ENCODE measurements around the gene TBC1D22A.

TBC1D22A gene

GRCh38 chr22:47029244-47030074 lies 267.0 kb downstream of the TBC1D22A start:
- DNase-seq (ENCODE audit: low read depth in 1 of 2, low spot score in 1 of 2), result no peak

GRCh38 chr22:47030143-47030661 lies 267.8 kb downstream of the TBC1D22A start:
- DNase-seq (ENCODE audit: low read depth in 1 of 2, low spot score in 1 of 2), result no peak

GRCh38 chr22:47030881-47031627 lies 268.6 kb downstream of the TBC1D22A start:
- no peak for DNase-seq (ENCODE audit: low read depth in 1 of 2, low spot score in 1 of 2)

DNA sequence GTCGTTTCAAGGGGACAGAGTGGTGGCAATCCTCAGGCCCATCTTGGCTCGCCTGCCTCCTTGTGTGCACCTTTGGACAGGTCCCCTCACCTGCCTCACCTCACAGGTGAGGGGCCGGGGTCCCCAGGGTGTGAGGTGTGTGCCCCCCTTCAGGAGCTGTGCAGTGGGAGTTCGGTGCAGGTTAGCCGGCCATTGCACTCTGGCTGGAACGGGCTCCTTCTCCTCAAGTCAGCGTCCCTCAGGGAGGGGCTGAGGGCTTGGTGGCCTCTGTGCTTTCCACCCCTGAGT lies 269.1 kb downstream of the TBC1D22A start:
- DNase-seq (ENCODE audit: low read depth in 1 of 2, low spot score in 1 of 2), result no peak

DNA sequence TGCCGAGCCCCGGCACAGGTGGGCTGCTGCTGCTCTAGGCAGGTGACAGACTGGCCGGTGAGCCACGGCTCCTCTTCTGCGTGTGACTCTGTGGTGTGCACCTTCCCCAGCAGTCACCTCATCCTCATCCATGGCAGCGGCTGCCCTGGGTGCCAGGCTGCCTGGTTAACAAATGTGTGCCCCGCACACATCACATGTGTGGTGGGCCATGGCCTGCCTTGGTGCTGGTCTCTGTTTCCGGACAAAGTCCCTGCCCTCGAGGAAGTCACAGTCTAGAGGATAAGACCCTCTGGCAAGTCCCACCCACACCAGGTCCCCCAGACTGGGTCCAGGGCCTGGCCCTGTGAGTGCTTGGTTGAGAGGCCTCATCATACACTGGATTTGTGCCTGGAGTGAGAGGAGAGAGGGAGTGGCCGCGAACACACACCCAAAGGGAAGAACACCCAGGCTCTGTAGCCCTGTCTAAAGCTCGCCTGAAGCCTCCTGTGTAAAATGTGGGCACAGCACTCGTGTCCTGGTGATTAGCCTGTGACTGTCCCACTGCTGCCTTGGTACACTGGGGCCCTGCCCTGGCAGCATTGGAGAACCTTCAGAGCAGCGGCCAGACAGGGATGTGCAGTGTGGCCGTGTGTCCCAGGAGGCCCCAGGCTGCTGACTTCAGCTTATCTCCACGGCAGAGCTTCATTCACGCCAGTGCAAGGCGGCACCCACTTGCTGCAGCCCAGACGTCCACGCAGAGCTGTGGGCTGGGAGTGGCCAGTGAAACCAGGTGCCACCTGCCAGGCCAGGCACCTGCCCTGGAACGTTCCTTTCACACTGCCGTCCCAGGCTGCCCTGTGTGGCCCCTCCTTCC lies 269.9 kb downstream of the TBC1D22A start:
- DNase-seq (ENCODE audit: low read depth in 1 of 2, low spot score in 1 of 2), result no peak

GRCh38 chr22:47032956-47033647 lies 270.7 kb downstream of the TBC1D22A start:
- no peak for DNase-seq (ENCODE audit: low read depth in 1 of 2, low spot score in 1 of 2)

- no peak for DNase-seq (ENCODE audit: low read depth in 1 of 2, low spot score in 1 of 2)
Measured at GRCh38 chr22:47033648-47034000, 271.2 kb downstream of the TBC1D22A start.

GRCh38 chr22:47034076-47034808 lies 271.8 kb downstream of the TBC1D22A start:
- DNase-seq (ENCODE audit: low read depth in 1 of 2, low spot score in 1 of 2), result no peak

DNA sequence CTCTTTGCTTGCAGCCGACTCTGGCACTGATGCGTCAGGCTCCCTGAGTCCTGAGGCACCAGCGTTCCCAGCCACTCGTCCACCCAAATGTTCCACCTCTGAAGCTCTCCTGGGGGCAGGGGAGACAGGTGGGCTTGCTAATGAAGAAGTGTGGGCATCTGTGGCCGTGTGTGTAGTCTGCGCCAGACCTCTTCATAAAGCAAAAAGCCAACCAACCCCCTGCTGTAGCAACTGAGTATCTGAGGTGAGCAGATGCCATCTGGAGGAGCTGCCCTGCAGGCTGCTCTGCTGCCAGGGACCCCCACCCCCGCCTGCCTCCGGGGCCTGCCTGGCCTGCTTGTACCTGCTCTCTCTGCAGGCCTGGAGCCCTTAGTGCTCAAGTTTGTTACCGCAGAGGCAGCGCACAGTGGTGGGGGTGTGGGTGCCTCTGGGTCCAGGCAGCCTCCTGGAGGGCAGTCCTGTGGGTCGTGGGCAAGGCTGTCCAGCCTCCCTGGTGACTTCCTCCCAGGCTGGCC lies 272.5 kb downstream of the TBC1D22A start:
- DNase-seq (ENCODE audit: low read depth in 1 of 2, low spot score in 1 of 2), result no peak

DNA sequence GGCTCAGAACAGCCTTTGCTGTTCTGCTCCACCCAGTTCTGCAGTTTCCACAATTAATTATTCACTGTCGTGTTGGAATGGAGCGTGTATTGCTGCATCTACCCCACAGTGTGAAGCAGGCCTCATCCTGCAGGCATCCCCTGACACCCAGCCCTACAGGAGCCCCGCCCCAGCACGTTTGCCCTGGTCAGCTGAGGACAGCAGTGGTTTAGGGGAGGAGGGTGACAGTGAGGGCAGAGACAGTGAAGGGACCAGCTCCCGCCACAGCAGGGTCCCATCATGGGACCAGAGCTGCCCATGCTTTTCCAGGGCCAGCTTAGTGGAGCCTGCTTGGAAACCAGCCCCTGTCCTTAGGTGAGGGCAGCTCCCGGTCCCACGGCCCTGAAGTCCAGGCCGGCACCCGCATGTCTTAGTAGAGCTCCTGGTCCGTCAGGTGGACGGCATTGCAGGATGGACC lies 273.0 kb downstream of the TBC1D22A start:
- no peak for DNase-seq (ENCODE audit: low read depth in 1 of 2, low spot score in 1 of 2)

GRCh38 chr22:47036352-47036751 lies 273.9 kb downstream of the TBC1D22A start:
- no peak for DNase-seq (ENCODE audit: low read depth in 1 of 2, low spot score in 1 of 2)

DNA sequence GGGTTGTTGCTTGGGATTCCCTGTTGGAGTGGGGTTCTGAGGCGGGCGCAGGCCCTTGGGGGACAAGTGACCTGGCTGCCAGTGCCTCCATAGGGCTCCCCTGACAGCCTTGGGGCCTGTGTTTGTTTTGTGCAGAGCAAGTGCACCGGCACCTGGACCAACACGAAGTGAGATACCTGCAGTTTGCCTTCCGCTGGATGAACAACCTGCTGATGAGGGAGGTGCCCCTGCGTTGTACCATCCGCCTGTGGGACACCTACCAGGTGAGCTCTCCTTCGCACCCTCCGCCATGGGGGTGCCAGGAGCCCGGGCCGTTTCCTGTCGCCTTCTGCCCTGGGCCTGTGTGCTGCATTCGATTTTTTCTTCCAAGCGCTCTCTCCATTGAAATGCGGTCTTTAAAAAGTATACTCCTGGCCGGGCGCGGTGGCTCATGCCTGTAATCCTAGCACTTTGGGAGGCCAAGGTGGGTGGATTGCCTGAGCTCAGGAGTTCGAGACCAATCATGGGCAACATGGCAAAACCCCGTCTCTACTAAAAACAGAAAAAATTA lies 274.6 kb downstream of the TBC1D22A start:
- DNase-seq (ENCODE audit: low read depth in 1 of 2, low spot score in 1 of 2), result no peak

DNA sequence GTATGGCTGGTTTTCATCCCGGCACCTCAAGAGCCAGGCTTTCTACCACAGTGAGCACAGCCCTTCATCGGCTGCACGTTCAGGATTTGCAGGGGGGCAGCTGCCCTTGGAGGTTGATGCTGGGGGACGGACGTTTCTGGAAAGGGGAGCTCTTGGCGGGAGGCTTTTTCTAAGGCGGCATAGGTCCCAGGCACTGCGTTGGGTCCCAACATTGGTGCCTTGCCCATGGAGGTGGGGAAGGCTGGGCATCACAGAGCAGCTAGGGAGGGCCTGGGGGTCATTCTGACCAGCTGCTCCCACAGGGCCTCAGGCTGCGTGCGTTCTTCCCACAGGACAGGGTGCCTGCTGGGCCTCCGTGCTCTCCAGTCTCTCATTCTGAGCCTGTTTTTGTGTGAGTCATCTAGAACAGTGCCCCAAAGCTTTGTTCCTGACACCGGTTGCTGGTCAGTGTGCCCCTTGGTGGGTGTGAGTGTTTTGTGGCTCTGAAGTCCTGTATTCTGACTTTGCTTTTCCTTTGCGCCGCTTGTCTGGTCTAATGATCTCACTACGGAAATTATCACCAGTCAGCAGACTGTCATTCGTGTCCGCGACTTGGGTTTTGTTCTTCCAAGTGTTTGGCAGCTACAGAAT lies 275.9 kb downstream of the TBC1D22A start:
- no peak for DNase-seq (ENCODE audit: low read depth in 1 of 2, low spot score in 1 of 2)

GRCh38 chr22:47039356-47039755 lies 276.9 kb downstream of the TBC1D22A start:
- no peak for DNase-seq (ENCODE audit: low read depth in 1 of 2, low spot score in 1 of 2)

DNA sequence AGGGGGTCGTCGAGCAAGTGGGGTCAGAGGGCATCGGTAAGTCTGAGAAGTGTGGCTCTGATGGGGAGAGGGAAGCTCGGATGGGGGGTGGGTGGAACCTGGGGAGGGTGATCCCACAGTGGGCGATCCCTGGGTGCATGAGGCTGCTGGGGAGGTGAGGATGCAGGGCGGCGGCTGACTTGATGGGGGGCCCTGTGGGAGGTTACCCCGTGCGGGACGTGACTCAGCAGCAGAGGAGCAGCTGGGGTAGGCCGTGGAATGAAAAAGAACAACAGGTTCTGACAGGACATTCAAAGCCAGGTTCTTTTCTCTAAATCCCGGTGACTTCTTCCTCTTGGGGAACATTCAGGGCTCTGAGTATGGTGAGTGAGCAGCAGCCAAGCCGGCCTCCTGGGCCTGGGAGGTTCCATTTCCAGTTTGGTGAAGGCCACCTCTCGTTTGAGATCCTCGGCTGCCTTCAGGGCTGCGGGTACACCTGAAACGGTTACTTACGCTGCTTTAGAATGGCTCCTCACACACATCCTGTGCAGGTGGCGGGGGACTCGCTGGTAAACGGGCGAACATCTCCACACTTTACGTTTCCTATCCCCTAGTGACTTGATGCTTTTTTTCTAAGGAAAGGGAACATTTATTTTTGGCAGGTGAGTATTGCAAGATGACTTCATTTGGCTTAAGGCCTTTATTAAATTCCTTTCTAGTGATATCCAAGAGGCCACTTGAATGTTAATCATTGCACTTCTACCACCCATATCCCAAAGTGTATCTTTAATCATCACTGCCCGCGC lies 278.2 kb downstream of the TBC1D22A start:
- DNase-seq (ENCODE audit: low read depth in 1 of 2, low spot score in 1 of 2), result no peak

- no peak for DNase-seq (ENCODE audit: low read depth in 1 of 2, low spot score in 1 of 2)
Measured at GRCh38 chr22:47041271-47042115, 279.0 kb downstream of the TBC1D22A start.

- DNase-seq (ENCODE audit: low read depth in 1 of 2, low spot score in 1 of 2), result no peak
Measured at GRCh38 chr22:47042116-47042825, 279.8 kb downstream of the TBC1D22A start.
